Subcutaneous adipose tissue (tissue), 4 donors: ENCODE results near the gene FAM163A. TPM values are rescaled to one million over a fixed set of nuclear protein-coding genes. Genes with fewer than 3 reads are reported as not detected.

Experiments used
- CTCF ChIP-seq: fragments of 450-650 bp; IDR thresholded peaks from one replicate; pipeline ENCODE4 v1.5.1; 2016; ENCODE audit warnings: low read depth, mild to moderate bottlenecking, control low read depth, antibody characterized with exemption, moderate library complexity
- total RNA-seq, 4 donors: library from RNA; depleted of rRNA; stranded (reverse); fragments of >200 nt; gene quantifications; one replicate each; pipeline ENCODE4 v1.1.0, GENCODE V29; 2016

Gene FAM163A
- total RNA-seq, 4 donors from 2014 or later, result not detected

DNA sequence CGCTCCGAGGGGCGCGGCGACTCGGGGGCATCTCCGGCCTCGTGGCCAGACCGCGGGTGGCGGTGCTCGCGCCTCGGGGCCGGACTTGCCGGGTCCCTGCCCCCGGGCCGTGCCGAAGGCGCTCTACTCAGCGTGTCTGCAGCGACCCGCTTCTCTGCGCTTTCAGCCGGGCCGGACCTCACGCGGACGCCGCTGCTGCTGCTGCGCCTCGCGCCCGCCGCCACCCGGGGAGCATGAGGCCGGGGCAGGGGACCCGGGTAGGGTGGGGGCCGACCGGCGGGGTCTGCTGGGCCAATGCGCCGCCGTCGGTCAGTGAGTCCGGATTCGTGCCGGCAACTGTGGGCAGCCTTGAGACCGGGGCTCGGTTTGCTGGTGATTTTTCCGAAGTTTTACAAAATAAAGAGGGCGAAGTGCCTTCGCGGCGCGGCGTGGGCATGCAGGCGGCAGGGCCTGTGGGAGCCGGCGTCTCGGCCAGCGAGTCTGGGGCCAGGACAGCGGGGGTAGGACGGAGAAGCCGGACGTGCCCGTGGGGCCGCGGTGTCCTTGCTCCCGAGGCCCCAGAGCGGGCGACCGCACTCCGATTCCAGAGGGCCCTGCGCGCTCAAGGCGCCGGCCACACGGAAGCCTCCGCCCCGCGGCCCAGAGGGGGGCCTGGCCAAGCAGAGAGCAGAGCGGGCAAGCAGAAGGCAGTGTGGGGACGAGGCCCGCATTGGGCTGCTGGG, 749 bp downstream of the FAM163A start:
- TF ChIP-seq CTCF, result no peak

GRCh38 chr1:179744401-179745130, 1.5 kb downstream of the FAM163A start:
- no peak for TF ChIP-seq CTCF

DNA sequence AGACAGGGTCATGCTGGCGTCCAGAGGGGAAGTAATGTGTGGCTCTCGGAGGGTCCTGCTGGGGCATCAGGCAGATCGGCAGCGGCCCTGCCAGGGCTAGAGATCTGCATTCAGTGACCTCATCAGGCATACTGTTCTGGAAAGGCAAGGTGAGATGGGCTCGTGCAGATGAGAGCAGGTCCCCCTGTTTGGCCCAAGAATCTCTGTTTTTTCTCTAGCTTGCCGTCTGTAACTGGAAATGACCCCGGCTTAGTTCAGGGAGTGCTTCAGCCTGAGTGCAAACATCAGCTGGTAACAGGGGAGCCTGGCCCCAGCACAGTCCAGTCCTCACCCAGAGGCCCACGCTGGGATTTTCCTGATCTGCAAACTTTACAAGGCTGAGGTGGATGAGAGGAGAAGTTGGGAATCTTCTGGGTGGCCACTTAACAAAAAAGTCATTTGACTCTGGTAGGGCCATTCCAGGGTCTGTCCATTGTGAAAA, 2.1 kb downstream of the FAM163A start:
- TF ChIP-seq CTCF, result no peak

- no peak for TF ChIP-seq CTCF
These were observed 2.7 kb downstream of the FAM163A start for GRCh38 chr1:179745743-179746142.

DNA sequence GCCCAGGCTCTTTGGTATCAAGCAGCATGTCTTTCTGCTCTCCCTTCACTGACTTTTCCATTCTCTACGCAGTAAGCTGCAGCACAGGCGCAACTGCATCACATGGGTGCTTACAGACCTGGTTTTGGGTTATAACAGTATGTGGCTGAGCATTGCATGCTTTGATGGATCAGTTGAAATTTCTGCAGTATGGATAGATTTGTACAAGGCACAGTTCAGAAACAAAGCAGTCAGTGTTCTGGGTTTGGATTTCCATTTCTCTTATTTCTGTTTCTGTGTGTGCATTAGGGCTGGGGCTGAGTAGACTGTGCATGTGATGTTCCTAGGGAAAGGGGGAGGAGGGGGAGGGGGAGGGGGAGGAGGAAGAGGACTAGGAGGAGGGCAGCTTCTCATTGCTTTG, 4.5 kb downstream of the FAM163A start:
- no peak for TF ChIP-seq CTCF

GRCh38 chr1:179748772-179749171, 5.7 kb downstream of the FAM163A start:
- no peak for TF ChIP-seq CTCF

- TF ChIP-seq CTCF, result no peak
These were observed 7.5 kb downstream of the FAM163A start for GRCh38 chr1:179750630-179751029.
